H9 (cell line): Measurements from ENCODE around the gene MATN1. TPM values are rescaled to one million over a fixed set of nuclear protein-coding genes. Genes with fewer than 3 reads are reported as not detected.

ENCODE experiments used
- DNase-seq: peaks from one replicate; pipeline ENCODE4 v3.0.0-alpha.2; 2017
- H2AFZ ChIP-seq: one replicate; pipeline ENCODE4 v1.6.1; 2013; ENCODE audit warnings: mild to moderate bottlenecking, low read length, control low read depth, moderate library complexity
- H2AK5ac ChIP-seq: 2 replicates; pipeline ENCODE4 v1.6.1; 2013; ENCODE audit warnings: low read length, control low read depth, mixed read lengths; ENCODE audit not compliant: insufficient read length
- H2BK120ac ChIP-seq: one replicate; pipeline ENCODE4 v1.6.1; 2013; ENCODE audit warnings: low read depth, mild to moderate bottlenecking, low read length, control low read depth, inconsistent platforms; ENCODE audit not compliant: poor library complexity, severe bottlenecking
- H2BK12ac ChIP-seq: 2 replicates; pipeline ENCODE4 v1.6.1; 2013; ENCODE audit warnings: low read length, control low read depth, mixed read lengths, low read depth; ENCODE audit not compliant: insufficient read length
- H2BK15ac ChIP-seq: 2 replicates; pipeline ENCODE4 v1.6.1; 2013; ENCODE audit warnings: low read depth, low read length, control low read depth
- H2BK20ac ChIP-seq: one replicate; pipeline ENCODE4 v1.6.1; 2013; ENCODE audit warnings: low read depth, mild to moderate bottlenecking, low read length, control low read depth, inconsistent platforms; ENCODE audit not compliant: poor library complexity, severe bottlenecking
- H2BK5ac ChIP-seq: 2 replicates; pipeline ENCODE4 v1.6.1; 2013; ENCODE audit warnings: low read length, control low read depth, mixed read lengths; ENCODE audit not compliant: insufficient read length
- H3K14ac ChIP-seq: 2 replicates; pipeline ENCODE4 v1.6.1; 2013; ENCODE audit warnings: low read length, control low read depth; ENCODE audit not compliant: insufficient read depth
- H3K18ac ChIP-seq: 2 replicates; pipeline ENCODE4 v1.6.1; 2013; ENCODE audit warnings: low read depth, mild to moderate bottlenecking, mixed read lengths, low read length, control low read depth; ENCODE audit not compliant: insufficient read length
- H3K23ac ChIP-seq: 2 replicates; pipeline ENCODE4 v1.6.1; 2013; ENCODE audit warnings: low read length, control low read depth, mixed read lengths, low read depth; ENCODE audit not compliant: insufficient read length
- H3K23me2 ChIP-seq: 2 replicates; pipeline ENCODE4 v1.6.1; 2013; ENCODE audit warnings: low read depth, mild to moderate bottlenecking, mixed read lengths, low read length, control low read depth; ENCODE audit not compliant: insufficient read length, poor library complexity, severe bottlenecking
- H3K27ac ChIP-seq: 2 replicates; pipeline ENCODE4 v1.5.1; 2013; ENCODE audit warnings: low read length, control low read depth, mixed read lengths, low read depth; ENCODE audit not compliant: insufficient read length
- H3K27me3 ChIP-seq: 2 replicates; pipeline ENCODE4 v1.6.1; 2013; ENCODE audit warnings: low read length, control low read depth, inconsistent platforms; ENCODE audit not compliant: insufficient read depth
- H3K4ac ChIP-seq: 2 replicates; pipeline ENCODE4 v1.6.1; 2013; ENCODE audit warnings: low read depth, mild to moderate bottlenecking, control low read depth, inconsistent platforms, low read length, moderate library complexity
- H3K4me1 ChIP-seq: 2 replicates; pipeline ENCODE4 v1.6.1; 2013; ENCODE audit warnings: low read length, control low read depth, inconsistent platforms; ENCODE audit not compliant: insufficient read depth
- H3K4me2 ChIP-seq: 2 replicates; pipeline ENCODE4 v1.6.1; 2013; ENCODE audit warnings: low read length, control low read depth, mixed read lengths; ENCODE audit not compliant: insufficient read length, insufficient read depth
- H3K56ac ChIP-seq: 2 replicates; pipeline ENCODE4 v1.6.1; 2013; ENCODE audit warnings: low read depth, mild to moderate bottlenecking, mixed read lengths, low read length, control low read depth; ENCODE audit not compliant: insufficient read length
- H3K79me1 ChIP-seq: 2 replicates; pipeline ENCODE4 v1.6.1; 2013; ENCODE audit warnings: low read depth, mild to moderate bottlenecking, moderate library complexity, low read length, control low read depth, inconsistent platforms; ENCODE audit not compliant: insufficient read depth, poor library complexity, severe bottlenecking
- H3K79me2 ChIP-seq: 2 replicates; pipeline ENCODE4 v1.6.1; 2013; ENCODE audit warnings: low read length, control low read depth, inconsistent platforms; ENCODE audit not compliant: insufficient read depth
- H3K9ac ChIP-seq: 2 replicates; pipeline ENCODE4 v1.6.1; 2013; ENCODE audit warnings: low read length, control low read depth, mixed read lengths; ENCODE audit not compliant: insufficient read length; ENCODE audit errors: extremely low read depth
- H3K9me3 ChIP-seq: one replicate; pipeline ENCODE4 v1.6.1; 2013; ENCODE audit warnings: low read depth, low read length, inconsistent platforms; ENCODE audit not compliant: control insufficient read depth
- H3T11ph ChIP-seq: one replicate; pipeline ENCODE4 v1.6.1; 2013; ENCODE audit warnings: mild to moderate bottlenecking, low read length, control low read depth, inconsistent platforms
- H4K20me1 ChIP-seq: one replicate; pipeline ENCODE4 v1.6.1; 2013; ENCODE audit not compliant: control insufficient read depth, insufficient read length, insufficient read depth
- H4K5ac ChIP-seq: 2 replicates; pipeline ENCODE4 v1.6.1; 2013; ENCODE audit warnings: low read depth, mild to moderate bottlenecking, mixed read lengths, low read length, control low read depth; ENCODE audit not compliant: insufficient read length
- H4K8ac ChIP-seq: replicated peaks from 2 replicates; pipeline ENCODE4 v1.6.1; 2013; ENCODE audit warnings: low read length, control low read depth, mixed read lengths, low read depth; ENCODE audit not compliant: insufficient read length
- H4K91ac ChIP-seq: 2 replicates; pipeline ENCODE4 v1.6.1; 2013; ENCODE audit warnings: low read depth, mild to moderate bottlenecking, moderate library complexity, mixed read lengths, low read length, control low read depth; ENCODE audit not compliant: insufficient read length
- H3K27ac Mint-ChIP-seq, 3 experiments: 2 replicates in 2 of 3; 3 replicates in 1 of 3; pipeline ENCODE4 v1.8.0; 2020 to 2021; ENCODE audit warnings: mixed read lengths in 3 of 3, mild to moderate bottlenecking in 1 of 3, moderate library complexity in 1 of 3
- H3K27me3 Mint-ChIP-seq: 2 replicates; pipeline ENCODE4 v1.8.0; 2021; ENCODE audit warnings: low read depth, mild to moderate bottlenecking, moderate library complexity, mixed read lengths
- H3K36me3 Mint-ChIP-seq, 3 experiments: 2 replicates in 2 of 3; 3 replicates in 1 of 3; pipeline ENCODE4 v1.8.0; 2020 to 2021; ENCODE audit warnings: low read depth in 3 of 3, mixed read lengths in 3 of 3; ENCODE audit not compliant: insufficient read depth in 1 of 3
- H3K4me1 Mint-ChIP-seq, 2 experiments: 2 replicates each; pipeline ENCODE4 v1.8.0; 2020; ENCODE audit warnings: mixed read lengths in 2 of 2
- H3K4me3 Mint-ChIP-seq, 2 experiments: 2 replicates in 1 of 2; 3 replicates in 1 of 2; pipeline ENCODE4 v1.8.0; 2020 to 2021; ENCODE audit warnings: mild to moderate bottlenecking in 2 of 2, mixed read lengths in 2 of 2, moderate library complexity in 1 of 2
- H3K9me3 Mint-ChIP-seq, 2 experiments: 2 replicates in 1 of 2; 3 replicates in 1 of 2; pipeline ENCODE4 v1.8.0; 2020; ENCODE audit warnings: mild to moderate bottlenecking in 2 of 2, mixed read lengths in 2 of 2, moderate library complexity in 1 of 2
- WGBS: extraction: QIAGEN DNeasy Blood & Tissue Kit; methylation state at CpG from one replicate; pipeline ENCODE4 v1.1.7; 2013; ENCODE audit warnings: missing lambda C conversion rate, low lambda C conversion rate, mixed read lengths; ENCODE audit not compliant: insufficient read length; ENCODE audit errors: extremely low coverage; 5-methylcytosine and 5-hydroxymethylcytosine counted together
- total RNA-seq: library from RNA; stranded (reverse); gene quantifications from 2 replicates; pipeline ENCODE4 v1.2.1, GENCODE V29; 2021
- TF ChIP-seq, protein P1 (sequence below): fragments of 200-600 bp; sonication (generic); conservative IDR thresholded peaks from 3 replicates; pipeline ENCODE4 v1.8.0; 2021; ENCODE audit warnings: antibody characterized with exemption, mild to moderate bottlenecking

Gene MATN1
- total RNA-seq, 1 experiment from 2014 or later = not detected

DNA sequence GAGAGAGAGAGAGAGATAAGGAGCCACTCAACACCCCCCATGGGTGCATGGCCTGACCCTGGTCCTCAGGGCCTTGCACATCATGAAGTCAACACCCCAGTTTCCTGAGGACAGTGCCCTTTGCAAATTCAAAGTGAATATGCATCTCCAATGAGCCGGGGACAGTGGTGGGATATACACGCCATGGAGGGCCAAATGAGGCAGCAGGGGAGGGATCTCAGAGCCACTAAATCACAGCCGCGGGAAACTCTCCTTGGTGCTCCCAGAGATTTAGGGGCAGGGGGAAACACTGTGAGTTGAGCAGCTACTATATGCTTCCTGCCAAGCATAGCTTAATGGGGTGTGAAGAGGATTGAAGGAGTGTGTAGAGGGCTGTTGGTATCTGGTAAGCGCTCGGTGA, 35.5 kb downstream of the MATN1 start:
- Histone ChIP-seq H3K27ac (no peak overlapping the region), H2BK12ac (no peak overlapping the region), H3K23me2 (no peaks in the 10 kb centered on the region), H2BK120ac (no peak overlapping the region), H3K4me2 (no peak overlapping the region), H4K91ac (no peak overlapping the region), H3K79me2 (no peaks in the 10 kb centered on the region), H3K4me1 (peaks cover 14% of the 10 kb centered on the region), H3K56ac (no peak overlapping the region), H2BK15ac (no peak overlapping the region), H3K27me3 (no peaks in the 10 kb centered on the region), H3T11ph (no peak overlapping the region), H2BK20ac (no peak overlapping the region), H3K79me1 (no peaks in the 10 kb centered on the region), H4K20me1 (no peaks in the 10 kb centered on the region), H4K8ac (no peak overlapping the region), H4K5ac (no peak overlapping the region), H2BK5ac (no peak overlapping the region), H3K14ac (no peak overlapping the region), H2AK5ac (no peak overlapping the region), H3K4ac (no peak overlapping the region), H3K9me3 (no peaks in the 10 kb centered on the region), H3K18ac (no peak overlapping the region), H3K23ac (no peak overlapping the region), H2AFZ (no peak overlapping the region), H3K9ac (no peak overlapping the region)
- Mint-ChIP-seq H3K4me3 (no peak overlapping the region), H3K27ac (no peak overlapping the region), H3K36me3 (no peaks in the 10 kb centered on the region; a peak in 1 of 7 replicates), H3K27me3 (peaks cover 28% of the 10 kb centered on the region), H3K9me3 (no peaks in the 10 kb centered on the region; a peak in 1 of 5 replicates), H3K4me1 (peaks cover 21 to 45% of the 10 kb centered on the region in 2 experiments)
- no CpG with 5 or more reads among the region's 6 CpGs for WGBS
- TF ChIP-seq, protein P1, sequence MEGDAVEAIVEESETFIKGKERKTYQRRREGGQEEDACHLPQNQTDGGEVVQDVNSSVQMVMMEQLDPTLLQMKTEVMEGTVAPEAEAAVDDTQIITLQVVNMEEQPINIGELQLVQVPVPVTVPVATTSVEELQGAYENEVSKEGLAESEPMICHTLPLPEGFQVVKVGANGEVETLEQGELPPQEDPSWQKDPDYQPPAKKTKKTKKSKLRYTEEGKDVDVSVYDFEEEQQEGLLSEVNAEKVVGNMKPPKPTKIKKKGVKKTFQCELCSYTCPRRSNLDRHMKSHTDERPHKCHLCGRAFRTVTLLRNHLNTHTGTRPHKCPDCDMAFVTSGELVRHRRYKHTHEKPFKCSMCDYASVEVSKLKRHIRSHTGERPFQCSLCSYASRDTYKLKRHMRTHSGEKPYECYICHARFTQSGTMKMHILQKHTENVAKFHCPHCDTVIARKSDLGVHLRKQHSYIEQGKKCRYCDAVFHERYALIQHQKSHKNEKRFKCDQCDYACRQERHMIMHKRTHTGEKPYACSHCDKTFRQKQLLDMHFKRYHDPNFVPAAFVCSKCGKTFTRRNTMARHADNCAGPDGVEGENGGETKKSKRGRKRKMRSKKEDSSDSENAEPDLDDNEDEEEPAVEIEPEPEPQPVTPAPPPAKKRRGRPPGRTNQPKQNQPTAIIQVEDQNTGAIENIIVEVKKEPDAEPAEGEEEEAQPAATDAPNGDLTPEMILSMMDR = no peak
- DNase-seq = no peak
